Astrocyte (in vitro differentiated cells and primary cell): Measurements from ENCODE around the gene DDIT4L. TPM values are rescaled to one million over a fixed set of nuclear protein-coding genes. Genes with fewer than 3 reads are reported as not detected.

Source experiments
- DNase-seq: peaks from one replicate; pipeline ENCODE4 v3.0.0-alpha.2; 2010; ENCODE audit warnings: low read depth
- FAIRE-seq: peaks from 2 replicates; lab custom pipeline; 2011; peaks lifted over from hg19 to GRCh38; lab: Jason Lieb, UNC
- H2AFZ ChIP-seq: 2 replicates; pipeline ENCODE4 v1.6.0; 2012; ENCODE audit warnings: low read depth, low read length, inconsistent platforms
- H3K27ac ChIP-seq: 2 replicates; pipeline ENCODE4 v1.5.1; 2011; ENCODE audit warnings: low read depth, low read length, inconsistent platforms
- H3K27me3 ChIP-seq: 2 replicates; pipeline ENCODE4 v1.6.0; 2011; ENCODE audit warnings: low read length, inconsistent platforms; ENCODE audit not compliant: insufficient read depth
- H3K36me3 ChIP-seq: 2 replicates; pipeline ENCODE4 v1.5.1; 2011; ENCODE audit warnings: low read length, inconsistent platforms; ENCODE audit not compliant: insufficient read depth
- H3K4me1 ChIP-seq: 2 replicates; pipeline ENCODE4 v1.5.1; 2011; ENCODE audit warnings: low read length, inconsistent platforms; ENCODE audit not compliant: insufficient read depth
- H3K4me2 ChIP-seq: 2 replicates; pipeline ENCODE4 v1.6.0; 2012; ENCODE audit warnings: low read length, inconsistent platforms
- H3K4me3 ChIP-seq: 2 replicates; pipeline ENCODE4 v1.5.1; 2011; ENCODE audit warnings: low read depth, mild to moderate bottlenecking, low read length, inconsistent platforms; ENCODE audit not compliant: insufficient read depth
- H3K79me2 ChIP-seq: 2 replicates; pipeline ENCODE4 v1.6.0; 2012; ENCODE audit warnings: mild to moderate bottlenecking, low read length, inconsistent platforms; ENCODE audit not compliant: insufficient read depth
- H3K9ac ChIP-seq: 2 replicates; pipeline ENCODE4 v1.6.0; 2012; ENCODE audit warnings: mild to moderate bottlenecking, low read length, inconsistent platforms
- H3K9me3 ChIP-seq: 2 replicates; pipeline ENCODE4 v1.5.1; 2012; ENCODE audit warnings: low read depth, mild to moderate bottlenecking, low read length, inconsistent platforms; ENCODE audit not compliant: insufficient read depth
- H4K20me1 ChIP-seq: 2 replicates; pipeline ENCODE4 v1.6.0; 2012; ENCODE audit warnings: low read length, inconsistent platforms; ENCODE audit not compliant: insufficient read depth
- H3K27ac Mint-ChIP-seq: one replicate; pipeline ENCODE4 v1.8.0; 2021; ENCODE audit warnings: mild to moderate bottlenecking, mixed read lengths; ENCODE audit not compliant: unreplicated experiment
- H3K27me3 Mint-ChIP-seq: one replicate; pipeline ENCODE4 v1.8.0; 2021; ENCODE audit warnings: low read depth, mixed read lengths; ENCODE audit not compliant: unreplicated experiment
- H3K36me3 Mint-ChIP-seq: one replicate; pipeline ENCODE4 v1.8.0; 2021; ENCODE audit warnings: low read depth, mixed read lengths; ENCODE audit not compliant: unreplicated experiment
- H3K4me1 Mint-ChIP-seq: one replicate; pipeline ENCODE4 v1.8.0; 2021; ENCODE audit warnings: low read depth, mixed read lengths; ENCODE audit not compliant: unreplicated experiment
- H3K4me3 Mint-ChIP-seq: one replicate; pipeline ENCODE4 v1.8.0; 2021; ENCODE audit warnings: mild to moderate bottlenecking, moderate library complexity, mixed read lengths; ENCODE audit not compliant: unreplicated experiment
- H3K9me3 Mint-ChIP-seq: one replicate; pipeline ENCODE4 v1.8.0; 2021; ENCODE audit warnings: mild to moderate bottlenecking, mixed read lengths; ENCODE audit not compliant: unreplicated experiment
- CTCF ChIP-seq: IDR thresholded peaks from 2 replicates; pipeline ENCODE4 v1.5.1; 2011; ENCODE audit warnings: low read depth, mild to moderate bottlenecking, inconsistent platforms, low read length, moderate library complexity; ENCODE audit not compliant: insufficient read depth
- EZH2 ChIP-seq: IDR thresholded peaks from 2 replicates; pipeline ENCODE4 v1.6.1; 2012; ENCODE audit warnings: mild to moderate bottlenecking, low read length, inconsistent platforms; ENCODE audit not compliant: insufficient read depth
- total RNA-seq: library from RNA; stranded (reverse); gene quantifications from 2 replicates; pipeline ENCODE4 v1.2.1, GENCODE V29; 2021

The DDIT4L gene
- total RNA-seq, 1 donor from 2014 or later, result 1.5 TPM

DNA sequence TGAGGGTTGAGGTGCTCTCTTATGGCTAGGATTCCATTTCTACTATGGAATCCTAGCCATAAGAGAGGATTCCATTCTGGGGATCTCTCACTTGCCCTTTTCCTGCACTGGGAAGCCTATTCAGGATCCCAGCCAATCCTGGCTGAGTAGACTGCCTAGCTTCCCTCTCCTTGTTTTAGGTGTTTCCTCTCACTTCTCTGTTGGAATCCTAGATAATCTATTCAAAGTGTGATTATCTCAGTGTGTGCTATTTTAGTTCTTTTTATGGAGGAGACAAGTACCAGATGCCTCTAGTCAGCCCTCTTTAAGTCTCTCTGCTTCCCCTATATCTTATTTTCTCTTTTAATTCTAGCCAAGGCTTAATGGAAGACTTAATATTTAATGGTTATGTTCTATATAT, 34.5 kb upstream of the DDIT4L start:
- Histone ChIP-seq H3K27ac (no peak overlapping the region), H3K36me3 (no peaks in the 10 kb centered on the region), H3K9ac (no peak overlapping the region), H2AFZ (no peak overlapping the region), H3K4me1 (no peaks in the 10 kb centered on the region), H3K27me3 (no peaks in the 10 kb centered on the region), H3K9me3 (peaks cover 9% of the 10 kb centered on the region), H3K79me2 (no peaks in the 10 kb centered on the region), H4K20me1 (no peaks in the 10 kb centered on the region), H3K4me2 (no peak overlapping the region), H3K4me3 (no peak overlapping the region)
- H3K9me3 Mint-ChIP-seq, result peaks cover 17% of the 10 kb centered on the region
- DNase-seq (no peak), FAIRE-seq (no peak)
- no peak overlapping the region for H3K4me3 Mint-ChIP-seq
- H3K27ac Mint-ChIP-seq, result no peak overlapping the region
- TF ChIP-seq CTCF (no peak), EZH2 (no peak)
- no peaks in the 10 kb centered on the region for H3K4me1 Mint-ChIP-seq
- no peaks in the 10 kb centered on the region for H3K27me3 Mint-ChIP-seq
- H3K36me3 Mint-ChIP-seq, result no peaks in the 10 kb centered on the region

DNA sequence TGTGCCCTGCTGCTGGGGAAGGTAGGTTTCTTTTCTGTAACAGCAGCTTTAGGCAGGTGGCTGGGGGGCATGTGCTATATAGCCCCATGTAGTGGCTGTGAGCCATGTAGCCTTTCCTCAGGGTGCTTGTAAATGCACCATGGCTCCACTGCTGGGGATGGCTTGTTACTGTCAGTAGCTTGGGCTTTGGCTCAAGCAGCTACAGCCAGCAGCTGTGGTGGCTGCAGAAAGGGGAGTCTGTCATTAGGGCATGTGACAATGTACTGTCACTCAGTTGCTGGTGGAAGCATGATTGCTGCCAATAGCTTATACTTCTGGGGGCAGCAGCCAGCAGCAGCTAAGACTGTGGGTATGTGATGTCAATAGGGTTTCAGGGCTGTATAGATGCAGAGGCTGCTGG, 33.9 kb upstream of the DDIT4L start:
- no peak for FAIRE-seq
- H2AFZ ChIP-seq, result no peak overlapping the region
- H3K9ac ChIP-seq, result no peak overlapping the region
- Mint-ChIP-seq H3K4me1 (no peaks in the 10 kb centered on the region), H3K27me3 (no peaks in the 10 kb centered on the region), H3K36me3 (no peaks in the 10 kb centered on the region), H3K27ac (no peak overlapping the region), H3K9me3 (peaks cover 14% of the 10 kb centered on the region), H3K4me3 (no peak overlapping the region)
- no peaks in the 10 kb centered on the region for H3K4me1 ChIP-seq
- H3K9me3 ChIP-seq, result peaks cover 9% of the 10 kb centered on the region
- H3K79me2 ChIP-seq, result no peaks in the 10 kb centered on the region
- H3K4me2 ChIP-seq, result no peak overlapping the region
- H3K27me3 ChIP-seq, result no peaks in the 10 kb centered on the region
- H3K36me3 ChIP-seq, result no peaks in the 10 kb centered on the region
- no peak for TF ChIP-seq EZH2
- TF ChIP-seq CTCF, result no peak
- H3K27ac ChIP-seq, result no peak overlapping the region
- no peaks in the 10 kb centered on the region for H4K20me1 ChIP-seq
- H3K4me3 ChIP-seq, result no peak overlapping the region
- DNase-seq, result no peak

DNA sequence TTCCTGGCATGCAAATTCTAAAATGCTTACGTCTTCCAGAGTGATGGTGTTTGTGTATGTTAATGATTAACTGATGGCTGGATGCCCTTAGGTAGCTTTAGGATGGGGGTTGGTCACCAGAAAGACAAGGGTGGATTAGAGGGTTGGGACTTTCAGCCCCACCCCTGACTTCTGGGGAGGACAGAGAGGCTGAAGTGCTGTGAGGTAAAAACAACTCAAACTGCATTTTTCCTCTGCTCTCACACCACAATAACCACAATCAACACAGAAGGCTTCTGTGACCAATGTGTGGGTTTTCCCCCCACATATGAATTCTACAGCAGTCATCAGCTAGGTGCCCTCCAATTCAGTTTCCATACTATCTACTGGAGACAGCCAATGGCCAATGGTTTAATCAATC, 18.7 kb upstream of the DDIT4L start:
- H3K36me3 Mint-ChIP-seq, result no peaks in the 10 kb centered on the region
- H2AFZ ChIP-seq, result no peak overlapping the region

More for the DNA sequence above, 18.7 kb upstream of the DDIT4L start:
- Histone ChIP-seq H4K20me1 (no peaks in the 10 kb centered on the region), H3K27me3 (no peaks in the 10 kb centered on the region), H3K36me3 (no peaks in the 10 kb centered on the region), H3K9ac (no peak overlapping the region), H3K79me2 (no peaks in the 10 kb centered on the region), H3K4me1 (no peaks in the 10 kb centered on the region), H3K27ac (no peak overlapping the region), H3K4me3 (no peak overlapping the region), H3K9me3 (no peaks in the 10 kb centered on the region), H3K4me2 (no peak overlapping the region)
- Mint-ChIP-seq H3K27ac (no peak overlapping the region), H3K9me3 (no peaks in the 10 kb centered on the region), H3K4me3 (no peak overlapping the region), H3K27me3 (peaks cover 5% of the 10 kb centered on the region), H3K4me1 (peaks cover 10% of the 10 kb centered on the region)
- peak; percentile 12 for DNase-seq
- TF ChIP-seq EZH2 (no peak), CTCF (no peak)
- FAIRE-seq, result no peak
